ENCODE measurements around the gene BAIAP2.
A peak's percentile ranks its signal among the peaks of the same experiment; 100 is the strongest.
"Not testable (repeated sequence)": the region's sequence is repeated elsewhere in the genome, so short reads cannot be mapped to it uniquely, and the experiment has no call there.

BAIAP2 gene

DNA sequence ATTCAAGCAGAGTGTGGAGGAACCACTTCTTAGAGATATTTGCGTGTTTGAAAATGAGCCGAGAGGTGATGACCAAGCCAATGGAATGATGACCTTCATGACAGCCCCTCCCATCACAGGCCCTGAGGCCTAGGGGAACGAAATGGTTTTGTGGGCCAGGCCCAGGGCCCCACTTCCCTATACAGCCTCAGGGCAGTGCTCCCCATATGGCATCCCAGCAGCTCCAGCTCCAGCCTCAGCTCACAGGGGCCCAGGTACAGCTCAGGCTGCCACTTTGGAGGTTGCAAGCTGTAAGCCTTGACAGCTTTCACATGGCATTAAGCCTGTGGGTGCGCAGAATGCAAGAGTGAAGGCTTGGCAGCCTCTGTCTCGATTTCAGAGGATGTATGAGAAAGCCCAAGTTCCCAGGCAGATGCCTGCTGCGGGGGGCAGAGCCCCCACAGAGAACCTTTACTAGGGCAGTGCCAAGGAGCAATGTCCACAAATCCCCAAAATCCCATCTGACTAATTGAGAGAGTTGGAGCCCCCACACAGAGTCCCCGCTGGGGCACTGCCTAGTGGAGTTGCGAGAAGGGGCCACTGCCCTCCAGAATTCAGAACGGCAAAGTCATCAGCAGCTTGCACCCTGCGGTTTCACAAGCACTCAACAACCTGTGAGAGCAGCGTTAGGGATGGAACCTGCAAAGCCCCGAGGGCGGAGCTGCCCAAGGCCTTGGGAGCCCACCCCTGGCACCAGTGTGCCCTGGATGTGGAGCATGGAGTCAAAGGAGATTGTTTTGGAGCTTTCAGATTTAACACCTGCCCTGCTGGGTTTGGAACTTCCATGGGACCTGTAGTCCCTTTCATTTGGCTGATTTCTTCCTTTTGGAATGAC is 22.1 kb upstream of the BAIAP2 start:
- H3K27ac Mint-ChIP-seq = no peak overlapping the region
- no peak overlapping the region for H3K4me3 Mint-ChIP-seq
- H3K9me3 Mint-ChIP-seq = peaks cover 7% of the 10 kb centered on the region
- ATAC-seq (no peak), DNase-seq (ENCODE audit: low spot score in 2 of 2) (no peak)
- H3K36me3 Mint-ChIP-seq = no peaks in the 10 kb centered on the region
- peaks cover 2% of the 10 kb centered on the region for H3K4me1 Mint-ChIP-seq

GRCh38 chr17:81013642-81014041 is 21.3 kb upstream of the BAIAP2 start:
- Mint-ChIP-seq H3K4me3 (no peak overlapping the region), H3K4me1 (peaks cover 11% of the 10 kb centered on the region), H3K36me3 (no peaks in the 10 kb centered on the region), H3K9me3 (peaks cover 7% of the 10 kb centered on the region), H3K27ac (no peak overlapping the region)
- DNase-seq (ENCODE audit: low spot score in 2 of 2) (no peak), ATAC-seq (no peak)

DNA sequence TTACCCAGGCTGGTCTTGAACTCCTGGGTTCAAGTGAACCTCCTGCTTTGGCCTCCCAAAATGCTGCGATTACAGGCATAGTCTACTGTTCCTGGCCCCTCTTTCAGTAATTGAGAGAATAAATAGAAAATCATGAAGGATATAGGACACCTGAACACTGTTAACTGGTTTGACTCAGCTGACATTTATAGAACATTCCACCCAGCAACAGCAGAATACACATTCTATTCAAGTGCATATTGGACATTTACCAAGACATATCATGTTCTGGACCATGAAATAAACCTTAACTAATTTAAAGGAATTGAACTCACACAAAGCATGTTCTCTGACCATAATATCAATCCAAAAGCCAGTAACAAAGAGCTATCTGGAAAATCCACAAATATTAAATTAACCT is 19.8 kb upstream of the BAIAP2 start:
- DNase-seq (ENCODE audit: low spot score in 2 of 2) = no peak
- ATAC-seq = no peak
- Mint-ChIP-seq H3K36me3 (no peaks in the 10 kb centered on the region), H3K27ac (no peak overlapping the region), H3K9me3 (peaks cover 7% of the 10 kb centered on the region), H3K4me1 (peaks cover 12% of the 10 kb centered on the region), H3K4me3 (no peak overlapping the region)

DNA sequence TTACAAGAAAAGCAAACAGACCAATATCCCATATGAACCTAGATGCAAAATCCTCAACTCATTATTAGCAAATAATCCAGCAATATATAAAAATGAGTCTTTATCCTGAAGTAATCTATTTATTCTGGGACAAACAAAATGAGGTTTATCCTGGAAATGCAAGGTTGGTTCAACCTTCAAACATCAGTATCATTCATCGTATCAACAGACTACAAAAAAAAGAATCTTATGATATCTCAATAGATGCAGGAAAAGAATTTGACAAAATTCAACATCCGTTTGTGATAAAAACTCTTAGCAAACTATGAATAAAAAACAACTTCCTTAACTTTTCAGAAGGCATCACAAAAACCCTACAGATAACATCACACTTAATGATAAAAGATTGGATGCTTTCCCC is 18.4 kb upstream of the BAIAP2 start:
- H3K36me3 Mint-ChIP-seq = no peaks in the 10 kb centered on the region
- H3K4me3 Mint-ChIP-seq = no peak overlapping the region
- DNase-seq (ENCODE audit: low spot score in 2 of 2) = no peak
- H3K4me1 Mint-ChIP-seq = peaks cover 12% of the 10 kb centered on the region
- no peaks in the 10 kb centered on the region for H3K9me3 Mint-ChIP-seq
- ATAC-seq = no peak
- H3K27ac Mint-ChIP-seq = no peak overlapping the region

DNA sequence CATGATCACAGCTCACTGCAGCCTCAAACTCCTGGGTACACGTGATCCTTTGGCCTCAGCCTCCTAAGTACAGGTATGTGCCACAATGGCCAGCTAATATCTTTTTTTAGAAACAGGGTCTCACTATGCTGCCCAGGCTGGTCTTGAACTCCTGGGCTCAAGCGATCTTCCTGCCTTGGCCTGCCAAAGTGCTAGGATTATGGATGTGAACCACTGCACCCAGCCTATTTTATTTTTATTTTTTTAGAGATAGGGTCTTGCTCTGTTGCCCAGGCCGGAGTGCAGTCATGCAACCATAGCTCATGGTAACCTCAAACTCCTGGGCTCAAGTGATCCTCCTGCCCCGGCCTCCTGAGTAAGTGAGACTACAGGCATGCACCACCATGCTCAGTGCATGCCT is 17.6 kb upstream of the BAIAP2 start:
- H3K27ac Mint-ChIP-seq = peak overlapping the region; percentile 91
- H3K36me3 Mint-ChIP-seq; DNase-seq (ENCODE audit: low spot score in 2 of 2); ATAC-seq; H3K9me3 Mint-ChIP-seq: not testable (repeated sequence)
- peak overlapping the region; percentile 66 for H3K4me3 Mint-ChIP-seq
- peaks cover 12% of the 10 kb centered on the region for H3K4me1 Mint-ChIP-seq

DNA sequence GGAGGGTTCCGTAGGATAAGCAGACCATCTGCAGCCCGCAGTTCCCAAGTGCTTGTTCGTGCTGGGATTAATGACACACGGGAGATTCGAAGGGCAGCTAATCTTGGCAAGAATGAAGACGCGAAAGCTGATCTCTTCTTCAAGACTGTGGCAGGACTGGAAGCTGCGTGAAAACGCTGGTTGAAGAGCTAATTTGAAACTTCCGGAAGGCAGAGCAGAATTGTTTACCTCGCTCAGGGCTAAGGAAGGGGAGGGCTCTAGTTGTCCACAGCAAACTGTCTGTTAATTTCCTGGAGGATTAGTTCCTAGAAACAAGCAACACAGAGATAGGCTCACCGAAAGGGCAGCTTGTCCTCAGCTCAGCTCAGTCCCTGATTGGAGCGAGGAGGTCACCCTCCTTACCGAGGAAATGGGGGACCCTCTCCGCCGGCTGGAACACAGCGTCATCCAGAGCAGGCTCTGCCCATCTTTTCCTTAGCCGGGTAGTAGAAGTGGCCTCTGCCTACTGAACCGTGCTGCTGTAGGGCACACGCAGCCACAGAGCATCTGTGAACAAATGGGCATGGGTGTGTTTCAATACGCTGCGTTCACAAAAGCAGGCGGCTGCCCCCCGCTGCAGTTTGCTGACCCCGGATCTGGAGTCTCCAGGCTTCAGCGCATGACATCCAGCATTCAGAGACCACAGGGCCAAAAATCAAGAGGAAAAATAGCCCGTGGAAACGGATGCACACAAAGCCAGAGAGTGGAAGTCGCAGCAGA is 16.7 kb upstream of the BAIAP2 start:
- ATAC-seq = peak; percentile 79
- Mint-ChIP-seq H3K9me3 (no peaks in the 10 kb centered on the region), H3K27ac (peak overlapping the region; percentile 91), H3K4me3 (peak overlapping the region; percentile 66), H3K36me3 (no peaks in the 10 kb centered on the region), H3K4me1 (peaks cover 12% of the 10 kb centered on the region)
- no peak for DNase-seq (ENCODE audit: low spot score in 2 of 2)

- peaks cover 19% of the 10 kb centered on the region for H3K4me1 Mint-ChIP-seq
- no peaks in the 10 kb centered on the region for H3K9me3 Mint-ChIP-seq
- peak overlapping the region; percentile 91 for H3K27ac Mint-ChIP-seq
- ATAC-seq (no peak), DNase-seq (ENCODE audit: low spot score in 2 of 2) (no peak)
- H3K36me3 Mint-ChIP-seq = no peaks in the 10 kb centered on the region
- no peak overlapping the region for H3K4me3 Mint-ChIP-seq
These were observed 15.1 kb upstream of the BAIAP2 start for GRCh38 chr17:81019563-81020442.

DNA sequence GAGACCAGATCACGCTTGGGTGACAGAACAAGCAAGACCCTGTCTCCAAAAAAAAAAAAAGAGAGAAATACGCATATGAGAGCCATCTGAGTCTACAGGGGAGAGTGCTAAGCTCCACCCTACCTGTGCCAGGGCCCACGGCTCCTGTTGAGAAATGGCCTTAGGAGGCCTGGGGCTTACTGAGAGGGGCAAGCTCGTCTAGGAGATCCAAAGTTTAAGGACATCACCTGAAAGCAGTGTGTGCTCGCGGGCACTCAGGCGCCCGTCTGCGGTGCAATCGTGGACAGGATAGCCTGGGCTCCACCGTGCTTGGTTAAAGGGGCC is 14.5 kb upstream of the BAIAP2 start:
- Mint-ChIP-seq H3K36me3 (no peaks in the 10 kb centered on the region), H3K4me1 (peaks cover 19% of the 10 kb centered on the region), H3K27ac (peak overlapping the region; percentile 26), H3K9me3 (no peaks in the 10 kb centered on the region), H3K4me3 (no peak overlapping the region)
- ATAC-seq = no peak
- no peak for DNase-seq (ENCODE audit: low spot score in 2 of 2)

DNA sequence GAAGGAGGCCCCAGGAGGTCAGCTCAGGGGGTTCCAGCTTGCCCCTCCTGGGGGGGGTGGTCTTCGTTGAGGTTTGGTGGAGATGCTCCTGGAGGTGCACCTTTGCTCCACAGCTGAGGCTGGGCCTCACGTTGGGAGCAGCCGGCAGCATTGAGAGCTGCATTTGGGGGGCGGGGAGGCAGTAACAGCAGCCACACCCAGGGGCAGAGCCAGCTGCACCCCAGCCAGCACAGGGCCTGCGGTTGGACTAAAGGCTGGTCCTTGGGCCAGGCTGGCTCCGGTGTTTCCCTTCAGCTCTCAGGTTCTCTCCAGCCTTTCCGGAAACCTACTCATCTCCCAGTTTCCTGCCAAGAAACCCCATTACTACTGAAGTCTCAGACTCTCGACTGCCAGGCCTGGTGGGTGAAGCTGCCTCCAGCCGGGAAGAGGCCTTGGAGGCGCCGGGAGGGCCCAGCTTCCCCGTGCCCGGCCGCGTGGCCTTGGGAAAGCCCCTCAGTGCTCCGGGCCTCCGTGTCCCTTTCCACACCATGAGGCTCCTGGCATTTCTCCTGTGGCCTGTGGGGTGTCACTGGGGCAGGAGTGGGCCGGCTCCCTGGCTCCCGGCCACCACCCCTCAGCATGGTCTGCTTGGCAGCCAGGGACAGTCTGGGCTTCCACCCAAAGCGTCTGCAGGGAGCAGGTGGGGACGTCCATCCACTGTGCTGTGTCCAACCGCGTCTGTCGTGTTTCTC is 14.0 kb upstream of the BAIAP2 start:
- no peak for ATAC-seq

GRCh38 chr17:81021531-81022343 is 13.2 kb upstream of the BAIAP2 start:
- Mint-ChIP-seq H3K4me3 (no peak overlapping the region), H3K36me3 (no peaks in the 10 kb centered on the region), H3K9me3 (no peaks in the 10 kb centered on the region), H3K27ac (no peak overlapping the region), H3K4me1 (peaks cover 19% of the 10 kb centered on the region)
- DNase-seq (ENCODE audit: low spot score in 2 of 2) = no peak
- no peak for ATAC-seq

More for the DNA sequence above, 14.0 kb upstream of the BAIAP2 start:
- Mint-ChIP-seq H3K36me3 (no peaks in the 10 kb centered on the region), H3K4me1 (peaks cover 19% of the 10 kb centered on the region), H3K9me3 (no peaks in the 10 kb centered on the region), H3K27ac (no peak overlapping the region), H3K4me3 (no peak overlapping the region)
- no peak for DNase-seq (ENCODE audit: low spot score in 2 of 2)

DNA sequence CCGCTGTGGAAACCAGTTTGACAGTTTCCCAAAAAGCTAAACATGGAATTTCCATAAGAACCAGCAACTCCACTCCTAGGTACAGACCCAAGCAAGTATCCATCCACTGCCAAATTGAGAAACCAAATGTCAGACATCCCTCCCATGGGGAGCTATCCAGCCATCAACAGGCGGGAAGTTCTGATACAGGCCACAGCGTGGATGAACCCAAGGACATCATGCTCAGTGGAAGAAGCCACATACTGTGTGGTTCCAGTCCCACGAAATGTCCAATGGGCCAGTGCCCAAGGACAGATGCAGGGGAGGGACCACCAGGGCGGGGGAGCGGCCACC is 12.6 kb upstream of the BAIAP2 start:
- H3K36me3 Mint-ChIP-seq = no peaks in the 10 kb centered on the region
- H3K4me1 Mint-ChIP-seq = peaks cover 19% of the 10 kb centered on the region
- no peak overlapping the region for H3K4me3 Mint-ChIP-seq
- DNase-seq (ENCODE audit: low spot score in 2 of 2) (no peak), ATAC-seq (no peak)
- no peak overlapping the region for H3K27ac Mint-ChIP-seq
- H3K9me3 Mint-ChIP-seq = peaks cover 3% of the 10 kb centered on the region

DNA sequence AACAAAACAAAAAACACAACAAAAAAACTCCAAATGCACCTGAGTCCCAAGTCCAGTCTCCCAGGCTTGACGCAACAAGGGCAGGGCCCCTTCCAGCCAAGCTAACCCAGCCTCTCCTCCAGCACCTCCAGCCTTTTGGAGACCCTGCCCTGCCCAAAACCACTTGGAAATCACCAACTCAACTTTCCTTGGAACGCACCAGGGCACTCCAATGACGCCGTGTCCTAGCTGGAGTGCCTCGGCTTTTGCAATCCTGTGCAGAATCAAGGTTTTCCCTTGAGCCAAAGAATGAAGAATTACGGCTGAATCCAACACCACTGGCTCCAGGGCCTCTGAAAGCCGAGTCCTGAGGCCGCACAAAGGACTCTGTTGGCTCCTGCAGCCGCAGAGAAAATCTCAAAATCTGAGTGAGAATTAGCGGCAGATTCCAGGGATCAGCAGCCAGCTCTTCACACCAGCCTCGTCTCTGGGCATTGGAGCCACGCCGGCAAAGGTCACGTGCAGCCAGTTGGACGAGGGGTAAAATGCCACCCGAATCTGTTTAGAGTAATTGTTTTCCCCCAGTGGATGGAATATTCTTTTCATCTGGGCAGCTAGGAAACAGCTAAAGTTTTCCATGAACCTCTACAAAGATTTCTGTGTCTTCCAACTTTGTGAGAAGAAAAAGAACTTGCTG is 9.7 kb upstream of the BAIAP2 start:
- H3K4me1 Mint-ChIP-seq = peaks cover 12% of the 10 kb centered on the region
- H3K4me3 Mint-ChIP-seq = no peak overlapping the region
- H3K36me3 Mint-ChIP-seq = no peaks in the 10 kb centered on the region
- H3K9me3 Mint-ChIP-seq = peaks cover 3% of the 10 kb centered on the region
- ATAC-seq = no peak
- DNase-seq (ENCODE audit: low spot score in 2 of 2) = no peak
- H3K27ac Mint-ChIP-seq = no peak overlapping the region

- DNase-seq (ENCODE audit: low spot score in 2 of 2) (no peak), ATAC-seq (no peak)
- Mint-ChIP-seq H3K9me3 (peaks cover 3% of the 10 kb centered on the region), H3K4me1 (peaks cover 12% of the 10 kb centered on the region), H3K27ac (no peak overlapping the region), H3K36me3 (no peaks in the 10 kb centered on the region), H3K4me3 (no peak overlapping the region)
These were observed 9.2 kb upstream of the BAIAP2 start for GRCh38 chr17:81025741-81026129.

Measured in stimulated activated effector memory CD8-positive, alpha-beta T cell treated with anti-CD3 and anti-CD28 coated beads, Interleukin-12 subunit alpha, Interleukin-12 subunit beta, amount 100 ng/mL, for 72 hours (primary cell).